ENCODE results near the gene KLHL5.
A peak's percentile ranks its signal among the peaks of the same experiment; 100 is the strongest.
"Not testable (repeated sequence)": the region's sequence is repeated elsewhere in the genome, so short reads cannot be mapped to it uniquely, and the experiment has no call there.

The KLHL5 gene

DNA sequence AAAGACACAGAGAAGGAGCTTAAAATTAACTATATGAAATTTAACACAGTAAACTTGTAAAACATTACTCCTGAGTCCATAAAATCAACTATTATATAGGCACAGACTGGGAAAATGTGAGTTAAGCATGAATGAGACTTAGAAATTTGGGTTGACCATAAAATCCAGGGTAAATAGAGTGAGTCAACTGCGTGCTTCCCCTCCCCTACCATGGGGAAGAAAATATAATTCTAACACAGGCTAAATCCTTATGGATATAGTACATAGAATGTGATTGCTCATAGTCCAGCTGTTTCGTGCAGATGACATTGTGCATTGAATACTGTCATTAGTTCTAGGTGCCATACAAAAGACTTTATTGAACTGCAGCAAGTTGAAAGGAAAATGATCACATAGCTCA lies 42.2 kb downstream of the KLHL5 start:
- DNase-seq = no peak

DNA sequence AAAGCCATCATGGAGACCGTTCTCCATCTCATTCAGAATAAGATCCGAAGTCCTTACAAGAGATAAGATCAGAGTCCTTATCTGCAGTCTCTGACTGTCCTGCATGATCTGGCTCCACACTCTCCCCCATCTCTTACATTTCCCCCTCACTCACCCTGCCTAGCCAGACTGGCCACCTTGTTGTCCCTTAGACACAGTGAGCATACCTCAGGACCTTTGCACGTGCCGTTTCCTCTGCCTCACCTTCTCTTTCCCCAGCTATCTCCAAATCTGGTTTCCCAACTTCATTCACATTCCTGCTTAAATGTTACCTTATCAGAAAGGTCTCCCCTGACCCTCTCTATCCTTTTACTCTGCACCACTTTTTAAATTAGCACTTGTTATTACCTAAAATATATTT lies 44.0 kb downstream of the KLHL5 start:
- no peak for DNase-seq

DNA sequence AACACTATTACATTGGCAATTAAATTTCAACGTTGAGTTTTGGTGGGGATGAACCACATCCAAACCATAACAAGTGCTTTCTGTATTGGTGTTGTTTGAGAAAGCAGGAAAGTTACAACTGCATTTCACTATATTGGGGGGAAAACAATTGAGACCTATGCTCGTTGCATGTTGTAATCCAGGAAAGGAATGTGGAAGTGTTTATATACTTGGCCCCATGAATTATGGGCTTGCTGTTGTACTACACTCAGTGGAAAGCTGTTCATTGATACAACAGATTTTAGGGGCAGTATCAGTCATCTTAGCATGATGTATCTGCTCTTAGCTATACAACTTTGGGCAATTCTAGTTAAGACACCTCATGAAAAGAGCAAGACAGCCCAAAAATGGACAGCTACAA lies 52.4 kb downstream of the KLHL5 start:
- no peak for DNase-seq

DNA sequence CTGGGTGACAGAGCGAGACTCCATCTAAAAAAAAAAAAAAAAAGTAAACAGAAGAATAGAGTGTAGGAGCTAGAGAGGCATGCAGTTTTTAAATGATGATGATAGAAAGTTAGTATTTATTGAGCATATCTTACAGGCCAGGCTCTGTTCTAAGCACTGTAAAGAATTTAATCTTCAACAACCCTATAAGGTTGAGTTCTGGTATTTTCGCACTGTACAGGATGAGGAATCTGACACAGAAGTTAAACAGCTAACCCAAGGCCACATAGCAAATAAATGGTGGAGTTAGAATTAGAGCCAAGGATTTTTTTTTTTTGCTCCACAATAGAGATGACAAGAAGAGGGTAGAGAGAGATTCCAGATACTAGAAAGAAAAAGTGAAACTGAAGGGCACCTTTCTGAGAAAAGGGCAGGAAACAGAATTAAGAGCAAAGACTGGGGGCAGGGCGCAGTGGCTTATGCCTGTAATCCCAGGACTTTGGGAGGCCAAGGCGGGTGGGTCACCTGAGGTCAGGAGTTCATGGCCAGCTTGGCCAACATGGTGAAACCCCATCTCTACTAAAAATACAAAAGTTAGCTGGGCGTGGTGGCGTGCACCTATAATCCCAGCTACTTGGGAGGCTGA lies 56.1 kb downstream of the KLHL5 start:
- DNase-seq = no peak

DNA sequence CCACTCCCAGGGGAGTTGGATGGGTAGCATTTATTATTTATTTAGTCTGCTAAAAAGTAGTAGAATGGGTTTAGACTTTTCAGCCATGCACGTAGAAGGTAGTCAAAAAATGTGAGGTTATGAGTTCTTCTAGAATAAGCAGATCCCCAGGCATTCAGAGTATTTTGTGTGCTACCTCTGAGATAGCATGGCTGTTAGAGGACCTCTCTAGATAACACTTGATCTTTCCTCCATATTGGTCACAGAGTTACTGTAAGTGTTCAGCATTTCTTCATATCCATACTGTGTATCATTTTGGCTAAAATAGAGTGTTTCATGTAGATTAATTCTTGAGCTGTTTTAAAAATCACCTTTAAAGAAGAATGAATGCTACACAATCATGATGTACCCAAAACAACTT lies 58.4 kb downstream of the KLHL5 start:
- no peak for DNase-seq

DNA sequence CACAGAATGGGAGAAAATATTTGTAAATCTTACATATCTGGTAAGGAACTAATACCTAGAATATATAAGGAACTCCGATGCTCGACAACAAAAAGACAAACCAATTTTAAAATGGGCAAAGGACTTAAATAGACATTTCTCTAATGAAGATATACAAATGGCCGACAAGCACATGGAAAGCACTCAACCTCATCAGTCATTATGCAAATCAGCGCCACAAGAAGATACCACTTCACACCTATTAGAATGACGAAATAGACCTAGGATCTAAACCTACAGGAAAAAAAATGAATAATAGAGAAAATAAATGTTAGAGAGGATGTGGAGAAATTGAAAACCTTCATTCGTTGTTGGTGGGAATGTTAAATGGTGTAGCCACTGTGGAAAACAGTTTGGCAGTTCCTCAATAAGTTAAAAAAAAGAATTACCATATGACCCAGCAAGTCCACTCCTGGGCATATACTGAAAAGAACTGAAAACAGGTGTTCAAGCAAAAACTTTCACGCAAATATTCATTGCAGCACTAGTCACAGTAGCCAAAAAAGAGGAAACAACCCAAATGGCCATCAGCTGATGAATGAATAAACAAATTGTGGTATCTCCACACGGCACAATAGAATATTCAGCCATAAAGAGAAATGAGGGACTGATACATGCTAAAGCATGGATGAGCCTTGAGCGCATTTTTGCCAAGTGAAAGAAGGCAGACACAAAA lies 63.0 kb downstream of the KLHL5 start:
- DNase-seq = no peak

DNA sequence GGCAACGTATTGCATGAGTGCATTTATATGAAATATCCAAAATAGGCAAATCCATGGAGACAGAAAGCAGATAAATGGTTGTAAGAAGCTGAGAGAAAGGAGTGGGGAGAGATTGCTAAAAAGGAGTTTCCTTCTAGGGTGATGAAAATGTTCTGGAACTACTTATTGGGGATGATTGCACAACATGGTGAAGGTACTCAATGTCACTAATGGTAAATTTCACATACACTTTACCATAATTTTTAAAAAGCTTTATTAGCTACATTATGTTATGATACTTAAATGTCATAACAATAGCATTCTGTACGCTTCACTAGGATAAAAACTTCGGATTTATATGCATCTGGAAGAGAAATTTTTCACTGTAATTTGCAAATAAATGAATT lies 63.6 kb downstream of the KLHL5 start:
- no peak for DNase-seq

DNA sequence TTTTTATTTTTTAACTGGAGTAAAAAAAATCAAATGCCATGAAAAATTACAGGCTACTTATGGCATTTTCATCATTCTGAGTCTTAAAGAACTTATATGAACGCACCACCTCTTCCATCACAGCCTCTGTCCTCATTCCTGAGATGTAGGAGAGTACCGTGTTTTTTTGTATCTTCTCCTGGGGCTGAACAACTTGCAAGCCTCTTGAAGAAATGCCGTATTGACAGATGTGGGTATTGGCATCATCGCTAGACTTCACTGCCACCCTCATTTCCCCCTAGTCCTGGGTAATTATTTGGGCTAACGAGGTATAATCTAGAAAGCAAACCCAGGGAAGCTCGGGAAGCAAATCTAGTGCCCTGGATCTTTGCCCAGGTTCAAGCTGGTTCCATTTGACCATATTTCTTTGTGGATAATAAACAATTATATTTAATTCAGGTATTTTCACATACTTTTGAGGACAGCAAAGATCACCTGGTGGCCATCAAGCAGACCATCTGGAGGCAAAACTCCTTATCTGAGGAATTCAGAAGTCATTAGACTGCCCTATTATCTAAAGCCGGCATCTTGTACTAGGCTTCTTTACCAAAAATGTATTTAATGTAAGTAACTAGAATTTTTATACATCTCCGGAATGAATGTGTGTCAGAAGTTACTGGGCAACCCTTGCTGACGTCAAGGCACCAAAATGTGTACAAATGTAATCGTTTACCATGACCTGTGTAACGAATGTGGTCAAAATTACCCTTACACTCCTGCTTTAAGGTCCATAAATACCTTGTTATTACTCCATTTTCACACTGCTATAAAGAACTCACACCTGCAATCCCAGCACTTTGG lies 64.4 kb downstream of the KLHL5 start:
- no peak for DNase-seq

DNA sequence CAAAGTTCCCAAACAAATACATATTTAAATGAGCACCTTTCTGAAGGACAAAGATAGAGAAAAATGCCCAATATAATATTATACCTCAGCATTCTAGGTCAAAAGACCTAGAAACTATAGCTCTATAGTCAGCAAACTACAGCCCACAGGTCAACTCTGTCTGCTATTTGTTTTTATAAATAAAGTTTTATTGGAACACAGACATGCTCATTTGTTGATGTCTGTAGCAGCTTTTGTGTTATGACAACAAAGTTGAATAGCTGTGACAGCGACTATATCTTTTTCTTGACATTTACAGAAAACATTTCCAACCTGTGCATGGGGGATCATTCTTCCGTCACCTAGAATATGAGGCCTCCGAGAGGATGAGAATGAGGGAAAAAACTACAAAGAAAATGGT lies 71.6 kb downstream of the KLHL5 start:
- no peak for DNase-seq

DNA sequence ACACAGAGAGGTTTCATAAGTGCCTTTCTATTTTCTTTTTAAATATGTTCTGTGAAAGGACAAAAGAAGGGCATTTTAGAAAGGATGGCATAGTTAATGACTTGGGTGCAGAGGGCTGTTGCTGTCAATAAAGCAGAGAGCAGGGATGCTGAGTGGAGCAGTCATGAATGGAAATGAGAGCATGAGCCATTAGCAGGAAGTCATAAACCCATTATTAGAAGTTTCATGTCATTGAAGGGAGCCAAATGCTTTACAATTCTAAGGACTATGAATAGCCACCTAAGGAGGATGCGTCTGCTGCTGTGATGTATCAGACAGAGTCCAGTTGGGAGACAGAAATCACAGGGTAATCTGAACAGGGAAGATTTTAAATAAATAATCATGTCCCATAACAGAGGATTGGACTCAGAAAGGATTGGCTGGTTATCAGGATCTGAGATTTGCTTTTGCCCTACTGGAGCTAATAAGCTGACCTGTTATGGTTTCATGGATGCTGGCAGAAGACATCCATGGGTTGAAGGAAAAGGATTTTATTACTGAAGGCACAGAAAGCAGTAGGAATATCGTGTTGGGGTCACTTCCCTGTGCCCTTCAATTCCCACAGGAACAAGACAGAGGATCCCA lies 72.8 kb downstream of the KLHL5 start:
- no peak for DNase-seq

DNA sequence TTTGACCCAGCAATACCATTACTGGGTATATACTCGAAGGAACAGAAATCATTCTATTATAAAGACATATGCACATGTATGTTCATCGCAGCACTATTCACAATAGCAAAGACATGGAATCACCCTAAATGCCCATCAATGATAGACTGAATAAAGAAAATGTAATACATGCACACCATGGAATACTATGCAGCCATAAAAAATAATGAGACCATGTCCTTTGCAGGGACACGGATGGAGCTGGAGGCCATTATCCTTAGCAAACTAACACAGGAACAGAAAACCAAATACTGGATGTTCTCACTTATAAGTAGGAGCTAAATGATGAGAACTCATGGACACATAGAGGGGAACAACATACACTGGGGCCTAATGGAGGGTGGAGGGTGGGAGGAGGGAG lies 76.2 kb downstream of the KLHL5 start:
- DNase-seq = not testable (repeated sequence)

DNA sequence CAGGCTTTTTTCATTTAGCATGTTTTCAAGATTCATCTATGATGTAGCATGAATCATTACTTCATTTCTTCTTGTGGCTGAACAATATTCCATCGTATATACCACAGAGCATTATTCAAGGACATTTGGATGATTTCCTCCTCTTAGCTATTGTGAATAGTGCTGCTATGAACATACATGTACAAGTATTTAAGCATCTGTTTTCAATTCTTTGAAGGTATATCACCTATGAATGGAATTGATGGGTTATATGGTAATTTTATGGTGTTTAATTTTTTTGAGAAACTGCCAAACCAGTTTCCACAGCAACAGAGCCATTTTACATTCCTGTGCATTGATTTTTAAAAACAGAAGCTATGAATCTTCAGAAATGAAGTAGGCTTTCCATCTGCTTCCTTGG lies 84.2 kb downstream of the KLHL5 start:
- no peak for DNase-seq

DNA sequence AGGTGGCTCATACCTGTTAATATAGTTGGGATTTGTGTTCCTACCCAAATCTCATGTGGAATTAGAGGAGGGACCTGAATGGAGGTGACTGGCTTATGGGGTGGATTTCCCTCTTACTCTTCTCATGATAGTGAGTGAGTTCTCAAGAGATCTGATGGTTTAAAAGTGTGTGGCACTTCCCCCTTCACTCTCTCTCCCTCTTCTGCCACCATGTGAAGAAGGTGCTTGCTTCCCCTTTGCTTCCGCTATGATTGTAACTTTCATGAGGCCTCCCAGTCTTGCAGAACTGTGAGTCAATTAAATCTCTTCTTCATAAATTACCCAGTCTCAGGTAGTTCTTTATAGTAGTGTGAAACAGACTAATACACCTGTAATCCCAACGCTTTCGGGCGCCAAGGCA lies 92.0 kb downstream of the KLHL5 start:
- DNase-seq = no peak

DNA sequence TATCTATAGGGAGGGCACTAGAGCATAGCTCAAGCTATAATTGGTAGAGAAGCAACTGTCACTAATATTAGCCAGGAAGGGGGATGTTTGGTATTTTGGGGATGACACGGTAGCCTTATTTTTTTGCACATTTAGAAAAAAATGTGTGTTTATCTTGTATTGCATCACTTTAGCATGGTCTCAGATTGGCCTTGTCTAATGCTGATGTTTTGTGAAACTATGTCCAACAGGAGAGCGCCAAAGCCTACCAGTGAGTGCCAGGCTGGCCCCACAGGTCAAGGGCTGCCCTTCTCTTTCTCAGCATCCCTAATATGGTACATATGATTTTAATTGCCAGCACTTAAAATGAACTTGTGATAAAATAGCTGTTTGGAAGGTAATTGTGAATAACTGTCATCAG lies 95.5 kb downstream of the KLHL5 start:
- no peak for DNase-seq

DNA sequence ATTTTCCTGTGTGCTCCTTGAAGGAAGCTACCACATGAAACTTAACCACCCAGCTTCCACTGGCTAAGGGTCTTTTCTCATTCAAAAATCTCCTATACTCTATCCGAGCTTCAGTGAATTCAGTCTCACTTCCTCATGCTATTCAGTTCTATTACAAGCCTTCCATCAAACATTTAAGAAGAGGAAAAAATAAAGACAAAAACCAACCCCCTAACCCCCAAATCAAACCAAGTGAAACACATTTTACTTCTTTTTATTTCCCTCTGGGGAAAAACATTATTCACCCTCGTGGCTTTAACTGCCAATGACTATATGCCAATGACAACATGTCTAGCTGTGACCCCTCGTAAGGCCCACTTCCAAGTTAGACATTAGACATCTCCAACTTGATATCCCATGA lies 104.1 kb downstream of the KLHL5 start:
- no peak for DNase-seq

DNA sequence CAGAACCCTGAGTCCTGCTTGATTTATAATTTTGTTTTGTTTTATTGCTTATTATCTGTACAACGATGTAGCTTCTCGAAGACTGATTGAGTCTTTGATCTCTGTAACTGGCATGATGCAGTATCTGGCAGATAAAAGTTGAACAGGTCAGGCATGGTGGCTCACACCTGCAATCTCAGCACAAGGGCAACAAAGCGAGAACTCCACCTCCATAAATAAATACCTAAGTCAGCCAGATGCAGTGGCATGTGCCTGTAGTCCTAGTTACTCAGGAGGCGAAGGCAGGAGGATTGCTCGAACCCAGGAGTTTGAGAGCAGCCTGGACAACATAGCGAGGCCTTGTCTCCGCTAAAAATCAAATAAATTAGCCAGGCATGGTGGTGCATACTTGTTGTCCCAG lies 104.6 kb downstream of the KLHL5 start:
- DNase-seq = no peak

DNA sequence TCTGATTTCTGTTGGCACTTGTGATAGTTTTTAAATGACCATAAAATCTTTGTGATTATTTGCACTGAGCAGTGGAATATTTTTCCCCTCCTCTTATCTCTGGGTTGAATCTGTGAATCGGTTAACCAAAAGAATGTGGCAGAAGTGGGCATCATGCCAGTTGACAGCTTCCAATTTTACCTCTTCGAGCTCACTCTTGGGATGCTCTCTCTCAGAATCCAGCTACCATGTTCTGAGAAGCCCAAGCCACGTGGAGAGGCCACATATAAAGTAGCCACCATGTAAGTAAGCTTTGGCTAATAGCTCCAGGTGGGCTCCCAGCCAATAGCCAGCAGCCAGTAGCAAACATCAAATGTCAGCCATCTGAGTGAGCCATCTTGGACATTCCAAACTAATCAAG lies 107.4 kb downstream of the KLHL5 start:
- peak; percentile 51 for DNase-seq

DNA sequence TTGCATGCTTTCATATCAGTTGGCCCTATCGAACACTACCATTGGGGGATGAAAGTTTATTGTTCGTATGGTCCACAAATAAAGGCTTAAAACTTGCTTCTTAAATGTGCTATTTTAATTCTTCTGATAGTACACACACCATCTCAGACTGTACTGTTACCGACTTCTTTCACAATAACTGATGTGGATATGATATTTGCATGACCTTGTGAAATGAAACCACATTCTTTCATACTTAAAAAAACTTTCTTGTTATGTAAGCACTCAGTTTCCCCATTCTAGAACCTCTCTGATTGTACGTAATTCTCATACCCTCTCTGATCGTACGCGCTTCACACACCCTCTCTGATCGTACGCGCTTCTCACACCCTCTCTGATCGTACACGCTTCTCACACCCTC lies 108.3 kb downstream of the KLHL5 start:
- peak; percentile 60 for DNase-seq
